ENCODE results near the gene TBC1D8.

DNA sequence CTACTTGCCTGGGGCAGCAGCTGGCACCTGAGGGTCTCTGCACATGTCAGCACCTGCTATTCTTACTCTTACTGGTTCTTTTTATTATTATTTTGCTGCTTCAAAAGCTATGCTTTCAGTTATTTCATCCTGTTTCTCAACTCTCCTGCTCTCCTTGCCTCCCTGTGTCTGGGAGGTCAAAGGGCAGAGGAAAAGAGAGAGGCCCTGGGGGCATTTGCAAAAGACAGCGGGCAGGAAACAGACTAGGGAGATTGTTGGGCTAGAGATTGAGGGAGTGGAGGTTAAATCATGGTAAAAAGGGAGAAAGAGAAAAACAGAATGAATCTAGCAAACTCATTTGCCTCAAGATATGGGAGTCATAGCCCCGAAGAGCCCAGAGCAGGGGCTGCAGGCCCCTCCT is 170.2 kb downstream of the TBC1D8 start:
- TF ChIP-seq POLR2A (IDR thresholded peaks at IDR 0.05): no peak
- TF ChIP-seq CTCF (IDR thresholded peaks at IDR 0.05): no peak

Measured in esophagus squamous epithelium (tissue), 4 donors.